Endodermal cell (in vitro differentiated cells): ENCODE data around the gene LGALS3. TPM values are rescaled to one million over a fixed set of nuclear protein-coding genes. Genes with fewer than 3 reads are reported as not detected.
A peak's percentile ranks its signal among the peaks of the same experiment; 100 is the strongest.

Experiments used
- DNase-seq: peaks from one replicate; pipeline ENCODE4 v3.0.0-alpha.2; 2017
- H3K27ac ChIP-seq: 2 replicates; pipeline ENCODE4 v1.5.1; 2013; ENCODE audit warnings: mild to moderate bottlenecking, low read depth, low read length, moderate library complexity
- H3K27me3 ChIP-seq: 2 replicates; pipeline ENCODE4 v1.6.1; 2013; ENCODE audit warnings: mild to moderate bottlenecking, low read length, moderate library complexity; ENCODE audit not compliant: insufficient read depth, control insufficient read depth, poor library complexity, severe bottlenecking
- H3K36me3 ChIP-seq: 2 replicates; pipeline ENCODE4 v1.7.0; 2013; ENCODE audit warnings: mild to moderate bottlenecking, low read length, moderate library complexity; ENCODE audit not compliant: control insufficient read depth, insufficient read depth
- H3K4me1 ChIP-seq: one replicate; pipeline ENCODE4 v1.7.0; 2013; ENCODE audit warnings: low read length; ENCODE audit not compliant: control insufficient read depth, insufficient read depth
- H3K4me3 ChIP-seq: 2 replicates; pipeline ENCODE4 v1.5.1; 2013; ENCODE audit warnings: mild to moderate bottlenecking, low read length, moderate library complexity
- H3K9ac ChIP-seq: 2 replicates; pipeline ENCODE4 v1.6.1; 2013; ENCODE audit warnings: mild to moderate bottlenecking, low read length, moderate library complexity; ENCODE audit not compliant: poor library complexity, severe bottlenecking; ENCODE audit errors: extremely low read depth
- H3K9me3 ChIP-seq: 2 replicates; pipeline ENCODE4 v1.6.1; 2013; ENCODE audit warnings: mild to moderate bottlenecking, low read length, moderate library complexity; ENCODE audit not compliant: control insufficient read depth
- H3K27ac Mint-ChIP-seq: 2 replicates; pipeline ENCODE4 v1.8.0; 2020; ENCODE audit warnings: mixed read lengths
- H3K27me3 Mint-ChIP-seq: 2 replicates; pipeline ENCODE4 v1.8.0; 2021; ENCODE audit warnings: mild to moderate bottlenecking, mixed read lengths; ENCODE audit not compliant: insufficient read depth
- H3K36me3 Mint-ChIP-seq: 2 replicates; pipeline ENCODE4 v1.8.0; 2020; ENCODE audit warnings: low read depth, mixed read lengths
- H3K4me1 Mint-ChIP-seq: 2 replicates; pipeline ENCODE4 v1.8.0; 2020; ENCODE audit warnings: mixed read lengths
- H3K4me3 Mint-ChIP-seq: 2 replicates; pipeline ENCODE4 v1.8.0; 2020; ENCODE audit warnings: mild to moderate bottlenecking, moderate library complexity, mixed read lengths
- H3K9me3 Mint-ChIP-seq: 2 replicates; pipeline ENCODE4 v1.8.0; 2020; ENCODE audit warnings: mild to moderate bottlenecking, mixed read lengths
- whole genome bisulfite sequencing, 2 experiments: methylation state at CpG; one replicate each; pipeline versions ENCODE4 v1.1.5 to v1.1.7; 2013; ENCODE audit warnings: missing lambda C conversion rate in 2 of 2, mixed read lengths in 1 of 2; ENCODE audit not compliant: insufficient coverage in 1 of 2, insufficient read length in 1 of 2; 5-methylcytosine and 5-hydroxymethylcytosine counted together
- total RNA-seq, 2 donors: library from RNA; stranded (reverse); fragmentation: NEBNext Ultra II Directional in 1 of 2; extraction: Animal tissue kit (Norgen Biotek cat#: 25700) in 1 of 2; gene quantifications; 2 replicates in 1 of 2; 3 replicates in 1 of 2; pipeline ENCODE4 v1.2.1, GENCODE V29; 2021
- TF ChIP-seq, protein P1 (sequence below): fragments of 200-600 bp; sonication (generic); conservative IDR thresholded peaks from 2 replicates; pipeline ENCODE4 v1.5.0; 2021; ENCODE audit warnings: antibody characterized with exemption, mild to moderate bottlenecking

The LGALS3 gene
- total RNA-seq, 2 donors from 2014 or later: 1.0 to 2.0 TPM

DNA sequence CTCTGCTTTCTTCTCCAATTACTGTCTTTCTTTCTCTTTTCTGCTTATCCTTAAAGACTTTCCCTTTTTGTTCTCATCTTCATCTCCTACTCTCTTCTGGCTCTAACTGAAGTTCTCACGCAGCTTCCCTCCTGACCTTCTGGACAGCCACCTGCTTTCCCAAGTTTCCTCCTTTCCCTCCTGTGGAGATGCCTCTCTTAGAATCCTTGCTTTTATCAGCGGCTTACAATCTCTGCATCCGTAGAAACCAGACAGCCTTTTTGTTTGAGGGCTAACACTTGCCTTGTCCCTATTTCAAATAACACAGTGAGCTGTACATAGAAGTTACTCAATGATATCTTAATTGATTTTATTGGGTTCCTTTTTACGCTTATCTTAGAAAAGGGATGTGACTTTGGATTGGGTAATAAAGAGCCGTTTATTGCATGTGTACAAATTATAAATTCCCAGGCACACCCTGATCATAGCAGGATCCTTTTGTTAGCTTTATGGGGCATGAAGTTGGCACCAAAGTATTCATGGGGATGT lies 2.1 kb upstream of the LGALS3 start:
- Histone ChIP-seq H3K27me3 (peaks cover 64% of the 10 kb centered on the region), H3K9ac (no peak overlapping the region), H3K36me3 (no peaks in the 10 kb centered on the region), H3K27ac (no peak overlapping the region), H3K9me3 (no peaks in the 10 kb centered on the region), H3K4me1 (peaks cover 5% of the 10 kb centered on the region), H3K4me3 (no peak overlapping the region)
- TF ChIP-seq, protein P1, sequence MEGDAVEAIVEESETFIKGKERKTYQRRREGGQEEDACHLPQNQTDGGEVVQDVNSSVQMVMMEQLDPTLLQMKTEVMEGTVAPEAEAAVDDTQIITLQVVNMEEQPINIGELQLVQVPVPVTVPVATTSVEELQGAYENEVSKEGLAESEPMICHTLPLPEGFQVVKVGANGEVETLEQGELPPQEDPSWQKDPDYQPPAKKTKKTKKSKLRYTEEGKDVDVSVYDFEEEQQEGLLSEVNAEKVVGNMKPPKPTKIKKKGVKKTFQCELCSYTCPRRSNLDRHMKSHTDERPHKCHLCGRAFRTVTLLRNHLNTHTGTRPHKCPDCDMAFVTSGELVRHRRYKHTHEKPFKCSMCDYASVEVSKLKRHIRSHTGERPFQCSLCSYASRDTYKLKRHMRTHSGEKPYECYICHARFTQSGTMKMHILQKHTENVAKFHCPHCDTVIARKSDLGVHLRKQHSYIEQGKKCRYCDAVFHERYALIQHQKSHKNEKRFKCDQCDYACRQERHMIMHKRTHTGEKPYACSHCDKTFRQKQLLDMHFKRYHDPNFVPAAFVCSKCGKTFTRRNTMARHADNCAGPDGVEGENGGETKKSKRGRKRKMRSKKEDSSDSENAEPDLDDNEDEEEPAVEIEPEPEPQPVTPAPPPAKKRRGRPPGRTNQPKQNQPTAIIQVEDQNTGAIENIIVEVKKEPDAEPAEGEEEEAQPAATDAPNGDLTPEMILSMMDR: no peak
- H3K27ac Mint-ChIP-seq: no peak overlapping the region
- 72 to 82% methylated on average over 4 to 5 of the region's 5 CpGs for WGBS, 2 experiments
- no peak for DNase-seq
- H3K9me3 Mint-ChIP-seq: no peaks in the 10 kb centered on the region
- H3K4me1 Mint-ChIP-seq: peaks cover 14% of the 10 kb centered on the region
- peaks cover 72% of the 10 kb centered on the region for H3K27me3 Mint-ChIP-seq
- no peaks in the 10 kb centered on the region for H3K36me3 Mint-ChIP-seq
- no peak overlapping the region for H3K4me3 Mint-ChIP-seq

DNA sequence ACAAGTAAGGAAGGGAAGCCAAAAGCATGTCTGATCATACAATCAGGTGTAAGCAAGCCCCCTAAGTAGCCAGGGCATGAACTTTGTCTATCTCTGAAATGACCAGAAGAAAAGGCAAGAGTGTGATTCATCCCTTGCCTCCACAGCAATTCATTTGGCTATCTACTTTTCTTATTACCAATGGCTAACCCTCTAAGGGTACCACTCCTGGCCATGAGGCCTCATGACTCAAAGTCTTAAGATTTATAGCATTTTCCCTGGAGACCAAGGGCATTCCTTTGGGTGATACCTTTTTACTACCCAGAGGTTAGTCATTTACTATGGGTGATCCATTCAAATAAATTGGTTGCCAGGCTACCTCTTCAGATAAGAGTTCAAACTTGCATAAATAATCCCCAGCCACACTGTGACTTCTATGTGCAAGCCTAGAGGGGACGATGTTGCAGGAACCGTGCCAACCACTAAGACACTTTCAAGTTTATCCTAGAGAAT lies 1.5 kb upstream of the LGALS3 start:
- Mint-ChIP-seq H3K27ac (no peak overlapping the region), H3K4me1 (peaks cover 9% of the 10 kb centered on the region), H3K27me3 (peaks cover 77% of the 10 kb centered on the region), H3K36me3 (no peaks in the 10 kb centered on the region), H3K4me3 (no peak overlapping the region), H3K9me3 (no peaks in the 10 kb centered on the region)
- 67 to 96% methylated on average over 1 to 2 of the region's 2 CpGs for WGBS, 2 experiments
- peaks cover 69% of the 10 kb centered on the region for H3K27me3 ChIP-seq
- no peaks in the 10 kb centered on the region for H3K36me3 ChIP-seq
- H3K27ac ChIP-seq: no peak overlapping the region
- peaks cover 2% of the 10 kb centered on the region for H3K4me1 ChIP-seq
- no peak overlapping the region for H3K9ac ChIP-seq
- TF ChIP-seq, protein P1: no peak
- DNase-seq: no peak
- no peak overlapping the region for H3K4me3 ChIP-seq
- H3K9me3 ChIP-seq: no peaks in the 10 kb centered on the region

DNA sequence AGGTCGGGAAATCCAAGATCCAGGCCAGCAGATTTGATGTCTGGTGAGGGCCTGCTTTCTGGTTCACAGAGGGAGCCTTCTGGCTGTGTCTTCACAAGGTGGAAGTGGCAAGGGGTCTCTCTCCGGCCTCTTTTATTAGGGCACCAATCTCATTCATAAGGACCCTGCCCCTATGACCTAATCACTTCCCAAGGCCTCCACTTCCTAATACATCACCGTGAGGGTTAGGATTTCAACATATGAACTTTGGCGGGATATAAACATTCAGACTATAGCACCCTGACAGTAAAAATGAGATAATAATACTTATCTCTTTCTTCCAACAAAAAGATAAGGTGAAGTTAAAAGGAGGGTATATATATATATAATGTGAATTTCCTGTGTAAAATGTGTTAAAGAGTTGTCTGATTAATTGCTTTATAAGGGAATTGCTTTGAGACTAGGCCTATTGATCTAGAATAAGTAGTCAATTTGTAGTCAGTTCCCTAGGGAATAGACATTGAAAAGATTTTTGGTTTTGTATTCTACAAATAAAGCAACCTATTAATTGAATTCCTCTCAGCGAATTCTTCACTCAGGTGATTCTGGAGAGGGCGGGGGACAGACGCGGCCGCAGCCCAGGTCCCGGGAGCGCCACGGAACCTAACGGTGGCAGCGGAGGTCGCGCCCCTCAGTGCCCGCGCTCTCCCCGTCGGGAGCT lies 516 bp upstream of the LGALS3 start:
- Histone ChIP-seq H3K27ac (no peak overlapping the region), H3K4me1 (no peaks in the 10 kb centered on the region), H3K9me3 (no peaks in the 10 kb centered on the region), H3K27me3 (peaks cover 70% of the 10 kb centered on the region), H3K36me3 (no peaks in the 10 kb centered on the region), H3K4me3 (peak overlapping the region; percentile 72), H3K9ac (no peak overlapping the region)
- Mint-ChIP-seq H3K9me3 (no peaks in the 10 kb centered on the region), H3K36me3 (no peaks in the 10 kb centered on the region), H3K4me3 (peak overlapping the region; percentile 53), H3K4me1 (peaks cover 5% of the 10 kb centered on the region), H3K27ac (no peak overlapping the region), H3K27me3 (peaks cover 75% of the 10 kb centered on the region)
- WGBS, 2 experiments: 0 to 26% methylated on average over 6 to 20 of the region's 20 CpGs
- TF ChIP-seq, protein P1: no peak
- DNase-seq: no peak
